Calu3 (cell line): ENCODE data around the gene ATXN7L3B. TPM values are rescaled to one million over a fixed set of nuclear protein-coding genes. Genes with fewer than 3 reads are reported as not detected.

Experiments used
- BruUV-seq: library from RNA; stranded (reverse); fragments of 400-500 nt; replicated peaks from 2 replicates; lab custom pipeline; 2021; lab: Mats Ljungman, UMichigan
- CTCF ChIA-PET: fragments of 300-600 bp; sonication (Branson Sonifier 250); formaldehyde crosslinking; loops from one replicate; lab custom pipeline; 2022; ENCODE audit warnings: antibody characterized with exemption; lab: Charles Lee
- DNase-seq: peaks from one replicate; pipeline ENCODE4 v3.0.0; 2022
- H3K27ac Mint-ChIP-seq: one replicate; pipeline ENCODE4 v1.8.0; 2022; ENCODE audit warnings: mixed read lengths; ENCODE audit not compliant: unreplicated experiment
- H3K27me3 Mint-ChIP-seq: one replicate; pipeline ENCODE4 v1.8.0; 2022; ENCODE audit warnings: mixed read lengths; ENCODE audit not compliant: unreplicated experiment
- H3K36me3 Mint-ChIP-seq: one replicate; pipeline ENCODE4 v1.8.0; 2022; ENCODE audit warnings: mild to moderate bottlenecking, moderate library complexity, mixed read lengths; ENCODE audit not compliant: insufficient read depth, unreplicated experiment
- H3K4me1 Mint-ChIP-seq: one replicate; pipeline ENCODE4 v1.8.0; 2022; ENCODE audit warnings: mild to moderate bottlenecking, low read depth, mixed read lengths; ENCODE audit not compliant: unreplicated experiment
- H3K4me3 Mint-ChIP-seq: one replicate; pipeline ENCODE4 v1.8.0; 2022; ENCODE audit warnings: mild to moderate bottlenecking, low read depth, moderate library complexity, mixed read lengths; ENCODE audit not compliant: unreplicated experiment
- H3K9me3 Mint-ChIP-seq: one replicate; pipeline ENCODE4 v1.8.0; 2022; ENCODE audit warnings: low read depth, mixed read lengths; ENCODE audit not compliant: unreplicated experiment
- intact Hi-C: fragments of 100-400 bp; cut with micrococcal nuclease; formaldehyde crosslinking; loops from one replicate; pipeline ENCODE4 v1.10.0; 2022; ENCODE audit not compliant: unreplicated experiment
- total RNA-seq: library from RNA; stranded (reverse); gene quantifications from 2 replicates; pipeline ENCODE4 v1.2.3, GENCODE V29; 2022
- TF ChIP-seq, protein P1 (sequence below): fragments of 200-600 bp; IDR thresholded peaks from one replicate; pipeline ENCODE4 v1.8.0; 2022; ENCODE audit warnings: antibody characterized with exemption; ENCODE audit not compliant: unreplicated experiment

ATXN7L3B gene
- total RNA-seq, 1 experiment from 2014 or later: 50.6 TPM

DNA sequence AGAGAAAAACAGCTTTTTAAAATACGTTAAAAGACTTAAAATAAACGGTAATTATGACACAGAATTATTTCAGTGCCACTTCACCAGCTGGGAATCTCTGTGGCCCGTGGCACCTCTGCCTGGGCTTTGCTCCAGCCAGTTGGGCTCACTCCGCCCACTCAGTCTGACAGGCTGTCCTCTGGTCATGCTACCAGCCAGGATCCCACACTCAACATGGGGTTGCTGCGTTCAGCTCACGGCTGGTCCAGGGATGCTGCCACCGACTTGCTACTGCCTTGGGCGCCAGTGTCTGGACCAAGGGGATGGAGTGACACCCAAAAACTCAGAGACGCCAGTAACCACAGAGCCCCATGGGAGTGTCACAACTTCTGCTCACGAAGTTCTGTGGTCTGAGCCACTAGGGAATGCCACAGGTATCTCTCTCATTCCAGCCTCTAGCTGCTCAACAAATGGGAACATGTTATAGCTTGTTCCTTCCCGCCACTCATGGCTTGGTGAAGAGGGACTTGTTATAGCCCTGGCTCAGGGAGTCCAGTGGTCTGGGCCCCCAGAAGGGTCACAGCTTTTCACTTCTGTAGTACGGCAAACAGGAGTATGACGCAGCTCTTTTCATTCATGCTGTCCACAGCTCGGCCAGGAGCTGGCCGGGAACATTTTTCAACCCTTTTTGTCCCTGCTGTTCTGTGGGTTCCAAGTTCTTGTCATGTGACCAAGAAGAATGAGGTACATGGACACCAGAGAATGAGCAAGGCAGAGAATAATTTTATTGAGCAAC is 23.4 kb upstream of the ATXN7L3B start:
- DNase-seq: no peak
- Mint-ChIP-seq H3K9me3 (peaks cover 2% of the 10 kb centered on the region), H3K4me3 (no peak overlapping the region), H3K27me3 (no peaks in the 10 kb centered on the region), H3K4me1 (peaks cover 17% of the 10 kb centered on the region), H3K27ac (no peak overlapping the region), H3K36me3 (peaks cover 2% of the 10 kb centered on the region)
- BruUV-seq: no TSS peak
- TF ChIP-seq, protein P1, sequence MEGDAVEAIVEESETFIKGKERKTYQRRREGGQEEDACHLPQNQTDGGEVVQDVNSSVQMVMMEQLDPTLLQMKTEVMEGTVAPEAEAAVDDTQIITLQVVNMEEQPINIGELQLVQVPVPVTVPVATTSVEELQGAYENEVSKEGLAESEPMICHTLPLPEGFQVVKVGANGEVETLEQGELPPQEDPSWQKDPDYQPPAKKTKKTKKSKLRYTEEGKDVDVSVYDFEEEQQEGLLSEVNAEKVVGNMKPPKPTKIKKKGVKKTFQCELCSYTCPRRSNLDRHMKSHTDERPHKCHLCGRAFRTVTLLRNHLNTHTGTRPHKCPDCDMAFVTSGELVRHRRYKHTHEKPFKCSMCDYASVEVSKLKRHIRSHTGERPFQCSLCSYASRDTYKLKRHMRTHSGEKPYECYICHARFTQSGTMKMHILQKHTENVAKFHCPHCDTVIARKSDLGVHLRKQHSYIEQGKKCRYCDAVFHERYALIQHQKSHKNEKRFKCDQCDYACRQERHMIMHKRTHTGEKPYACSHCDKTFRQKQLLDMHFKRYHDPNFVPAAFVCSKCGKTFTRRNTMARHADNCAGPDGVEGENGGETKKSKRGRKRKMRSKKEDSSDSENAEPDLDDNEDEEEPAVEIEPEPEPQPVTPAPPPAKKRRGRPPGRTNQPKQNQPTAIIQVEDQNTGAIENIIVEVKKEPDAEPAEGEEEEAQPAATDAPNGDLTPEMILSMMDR: no peak
- intact Hi-C loops: no loop called here
- CTCF ChIA-PET: no interaction called here

- no peak overlapping the region for H3K4me3 Mint-ChIP-seq
- no peaks in the 10 kb centered on the region for H3K9me3 Mint-ChIP-seq
- CTCF ChIA-PET: no interaction called here
- no peak overlapping the region for H3K27ac Mint-ChIP-seq
- peaks cover 8% of the 10 kb centered on the region for H3K4me1 Mint-ChIP-seq
- TF ChIP-seq, protein P1: no peak
- no TSS peak for BruUV-seq
- intact Hi-C loops: no loop called here
- DNase-seq: no peak
- H3K36me3 Mint-ChIP-seq: no peaks in the 10 kb centered on the region
- no peaks in the 10 kb centered on the region for H3K27me3 Mint-ChIP-seq
Observed at GRCh38 chr12:74515849-74516248, 21.8 kb upstream of the ATXN7L3B start.

- Mint-ChIP-seq H3K4me1 (peaks cover 9% of the 10 kb centered on the region), H3K27me3 (no peaks in the 10 kb centered on the region), H3K27ac (no peak overlapping the region), H3K9me3 (no peaks in the 10 kb centered on the region), H3K4me3 (no peak overlapping the region), H3K36me3 (no peaks in the 10 kb centered on the region)
- CTCF ChIA-PET: no interaction called here
- BruUV-seq: no TSS peak
- DNase-seq: no peak
- intact Hi-C loops: no loop called here
- TF ChIP-seq, protein P1: no peak
Observed at GRCh38 chr12:74526535-74526934, 11.1 kb upstream of the ATXN7L3B start.

DNA sequence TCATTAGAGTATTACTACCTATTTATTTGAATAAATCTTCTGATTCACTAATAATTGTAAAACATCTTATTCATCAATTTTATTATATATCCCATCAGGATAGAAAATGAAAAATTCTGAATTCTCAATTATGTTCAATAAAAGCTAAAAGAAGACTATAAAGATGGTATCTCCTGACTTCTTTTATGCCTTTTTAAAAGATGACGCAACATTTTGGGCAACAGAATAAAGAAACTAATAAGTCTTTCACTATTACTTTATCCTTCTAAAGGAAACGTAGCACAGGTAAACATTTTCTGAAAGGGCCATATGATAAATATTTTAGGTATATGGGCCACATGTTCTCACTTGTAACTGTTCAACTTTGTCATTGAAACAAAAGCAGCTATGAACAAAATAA is 10.1 kb upstream of the ATXN7L3B start:
- CTCF ChIA-PET: no interaction called here
- intact Hi-C loops: no loop called here

More for the DNA sequence above, 10.1 kb upstream of the ATXN7L3B start:
- Mint-ChIP-seq H3K27me3 (no peaks in the 10 kb centered on the region), H3K27ac (no peak overlapping the region), H3K36me3 (no peaks in the 10 kb centered on the region), H3K9me3 (no peaks in the 10 kb centered on the region), H3K4me1 (no peaks in the 10 kb centered on the region), H3K4me3 (no peak overlapping the region)
- TF ChIP-seq, protein P1: no peak
- BruUV-seq: no TSS peak
- DNase-seq: no peak
